ENCODE measurements around the gene CYB561. TPM values are rescaled to one million over a fixed set of nuclear protein-coding genes. Genes with fewer than 3 reads are reported as not detected.

Gene CYB561
- total and polyA plus RNA-seq, 4 donors, result 41.2 to 97.9 (median 45.8) TPM

DNA sequence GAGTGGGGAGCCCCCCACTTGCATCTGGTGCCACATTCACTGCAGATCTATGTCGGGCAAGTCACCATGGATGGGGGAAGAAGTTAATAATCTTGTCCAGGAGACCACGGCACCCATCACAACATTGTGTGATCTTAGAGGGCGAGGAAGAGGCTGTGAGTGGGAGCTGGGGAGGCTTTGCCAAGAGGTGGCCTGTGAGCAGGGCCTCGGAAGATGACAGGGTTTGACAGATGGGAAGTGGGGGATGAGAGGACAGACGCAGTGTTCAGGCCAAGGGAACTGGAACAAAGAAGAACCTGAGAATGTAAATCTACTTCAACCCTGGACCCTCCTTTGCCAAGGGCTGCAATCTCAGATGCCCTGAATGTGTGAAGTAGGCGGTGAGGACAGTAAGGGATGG lies 43.2 kb upstream of the CYB561 start:
- Histone ChIP-seq H3K27me3 (ENCODE audit: control insufficient read depth in 3 of 3, insufficient read depth in 3 of 3, low read length in 2 of 3) (no peaks in the 10 kb centered on the region), H3K9me3 (ENCODE audit: control insufficient read depth in 4 of 4, insufficient read depth in 3 of 4, low read length in 3 of 4) (no peaks in the 10 kb centered on the region), H3K4me3 (no peak overlapping the region), H3K9ac (ENCODE audit: insufficient read depth in 1 of 2, low read length in 2 of 2) (no peak overlapping the region), H3K36me3 (ENCODE audit: control insufficient read depth in 4 of 4, insufficient read depth in 4 of 4, low read length in 4 of 4) (peaks cover 0 to 4% (median 0%) of the 10 kb centered on the region in 4 donors), H3K27ac (ENCODE audit: low read depth in 1 of 2, low read length in 1 of 2) (peak overlapping the region in 1 of 2 donors; percentile 16), H3K4me1 (ENCODE audit: control insufficient read depth in 5 of 5, insufficient read depth in 5 of 5, low read length in 5 of 5) (no peaks in the 10 kb centered on the region)
- 82 to 85% methylated on average over 6 of the region's 6 CpGs for WGBS, 2 donors
- TF ChIP-seq, protein P1, sequence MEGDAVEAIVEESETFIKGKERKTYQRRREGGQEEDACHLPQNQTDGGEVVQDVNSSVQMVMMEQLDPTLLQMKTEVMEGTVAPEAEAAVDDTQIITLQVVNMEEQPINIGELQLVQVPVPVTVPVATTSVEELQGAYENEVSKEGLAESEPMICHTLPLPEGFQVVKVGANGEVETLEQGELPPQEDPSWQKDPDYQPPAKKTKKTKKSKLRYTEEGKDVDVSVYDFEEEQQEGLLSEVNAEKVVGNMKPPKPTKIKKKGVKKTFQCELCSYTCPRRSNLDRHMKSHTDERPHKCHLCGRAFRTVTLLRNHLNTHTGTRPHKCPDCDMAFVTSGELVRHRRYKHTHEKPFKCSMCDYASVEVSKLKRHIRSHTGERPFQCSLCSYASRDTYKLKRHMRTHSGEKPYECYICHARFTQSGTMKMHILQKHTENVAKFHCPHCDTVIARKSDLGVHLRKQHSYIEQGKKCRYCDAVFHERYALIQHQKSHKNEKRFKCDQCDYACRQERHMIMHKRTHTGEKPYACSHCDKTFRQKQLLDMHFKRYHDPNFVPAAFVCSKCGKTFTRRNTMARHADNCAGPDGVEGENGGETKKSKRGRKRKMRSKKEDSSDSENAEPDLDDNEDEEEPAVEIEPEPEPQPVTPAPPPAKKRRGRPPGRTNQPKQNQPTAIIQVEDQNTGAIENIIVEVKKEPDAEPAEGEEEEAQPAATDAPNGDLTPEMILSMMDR (IDR thresholded peaks at IDR 0.05; ENCODE audit: control extremely low read depth, extremely low read depth), result no peak
- no peak for ATAC-seq (ENCODE audit: insufficient read depth, low FRiP score)
- DNase-seq, result no peak

DNA sequence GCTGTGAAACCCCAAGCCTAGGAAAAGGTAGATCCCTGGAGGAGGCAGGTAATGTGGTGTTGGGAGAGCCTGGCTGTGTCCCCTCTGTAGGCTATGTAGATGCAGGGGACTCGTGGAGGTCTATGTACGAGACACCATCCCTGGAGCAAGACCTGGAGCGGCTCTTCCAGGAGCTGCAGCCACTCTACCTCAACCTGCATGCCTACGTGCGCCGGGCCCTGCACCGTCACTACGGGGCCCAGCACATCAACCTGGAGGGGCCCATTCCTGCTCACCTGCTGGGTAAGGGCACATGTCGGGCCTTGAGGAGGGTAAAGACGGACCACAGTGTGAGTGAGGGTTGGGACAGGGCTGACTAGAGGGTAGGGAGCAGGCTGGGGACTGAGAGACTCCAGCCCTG lies 42.7 kb upstream of the CYB561 start:
- no peak for DNase-seq
- H3K4me3 ChIP-seq, result no peak overlapping the region
- H3K9ac ChIP-seq (ENCODE audit: insufficient read depth in 1 of 2, low read length in 2 of 2), result no peak overlapping the region
- peaks cover 0 to 4% (median 0%) of the 10 kb centered on the region in 4 donors for H3K36me3 ChIP-seq (ENCODE audit: control insufficient read depth in 4 of 4, insufficient read depth in 4 of 4, low read length in 4 of 4)
- no peaks in the 10 kb centered on the region for H3K4me1 ChIP-seq (ENCODE audit: control insufficient read depth in 5 of 5, insufficient read depth in 5 of 5, low read length in 5 of 5)
- TF ChIP-seq, protein P1 (IDR thresholded peaks at IDR 0.05; ENCODE audit: control extremely low read depth, extremely low read depth), result no peak
- ATAC-seq (ENCODE audit: insufficient read depth, low FRiP score), result no peak
- no peaks in the 10 kb centered on the region for H3K9me3 ChIP-seq (ENCODE audit: control insufficient read depth in 4 of 4, insufficient read depth in 3 of 4, low read length in 3 of 4)
- H3K27ac ChIP-seq (ENCODE audit: low read depth in 1 of 2, low read length in 1 of 2), result no peak overlapping the region
- H3K27me3 ChIP-seq (ENCODE audit: control insufficient read depth in 3 of 3, insufficient read depth in 3 of 3, low read length in 2 of 3), result no peaks in the 10 kb centered on the region
- 94 to 95% methylated on average over 10 of the region's 10 CpGs for WGBS, 2 donors

DNA sequence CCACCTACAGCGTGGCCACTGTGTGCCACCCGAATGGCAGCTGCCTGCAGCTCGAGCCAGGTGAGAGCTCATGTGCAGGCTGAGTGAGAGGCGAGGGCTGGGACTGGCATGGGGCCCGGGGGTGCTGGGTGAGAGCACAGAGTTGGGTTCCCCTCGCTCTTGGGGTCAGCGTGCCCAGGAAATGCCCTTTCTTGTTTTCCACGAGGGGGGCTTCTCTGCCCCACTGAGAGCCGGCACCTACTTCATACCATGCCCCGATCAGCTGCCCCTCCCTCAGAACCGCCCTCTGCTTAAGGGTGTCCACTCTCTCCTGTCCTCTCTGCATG lies 40.9 kb upstream of the CYB561 start:
- H3K4me1 ChIP-seq (ENCODE audit: control insufficient read depth in 5 of 5, insufficient read depth in 5 of 5, low read length in 5 of 5), result no peaks in the 10 kb centered on the region
- no peaks in the 10 kb centered on the region for H3K9me3 ChIP-seq (ENCODE audit: control insufficient read depth in 4 of 4, insufficient read depth in 3 of 4, low read length in 3 of 4)
- no peaks in the 10 kb centered on the region for H3K27me3 ChIP-seq (ENCODE audit: control insufficient read depth in 3 of 3, insufficient read depth in 3 of 3, low read length in 2 of 3)
- TF ChIP-seq, protein P1 (IDR thresholded peaks at IDR 0.05; ENCODE audit: control extremely low read depth, extremely low read depth), result no peak
- WGBS, 2 donors, result 84 to 90% methylated on average over 11 of the region's 11 CpGs
- H3K4me3 ChIP-seq, result no peak overlapping the region
- no peak overlapping the region for H3K9ac ChIP-seq (ENCODE audit: insufficient read depth in 1 of 2, low read length in 2 of 2)
- no peaks in the 10 kb centered on the region for H3K36me3 ChIP-seq (ENCODE audit: control insufficient read depth in 4 of 4, insufficient read depth in 4 of 4, low read length in 4 of 4)
- DNase-seq (no peak), ATAC-seq (ENCODE audit: insufficient read depth, low FRiP score) (no peak)
- no peak overlapping the region for H3K27ac ChIP-seq (ENCODE audit: low read depth in 1 of 2, low read length in 1 of 2)

DNA sequence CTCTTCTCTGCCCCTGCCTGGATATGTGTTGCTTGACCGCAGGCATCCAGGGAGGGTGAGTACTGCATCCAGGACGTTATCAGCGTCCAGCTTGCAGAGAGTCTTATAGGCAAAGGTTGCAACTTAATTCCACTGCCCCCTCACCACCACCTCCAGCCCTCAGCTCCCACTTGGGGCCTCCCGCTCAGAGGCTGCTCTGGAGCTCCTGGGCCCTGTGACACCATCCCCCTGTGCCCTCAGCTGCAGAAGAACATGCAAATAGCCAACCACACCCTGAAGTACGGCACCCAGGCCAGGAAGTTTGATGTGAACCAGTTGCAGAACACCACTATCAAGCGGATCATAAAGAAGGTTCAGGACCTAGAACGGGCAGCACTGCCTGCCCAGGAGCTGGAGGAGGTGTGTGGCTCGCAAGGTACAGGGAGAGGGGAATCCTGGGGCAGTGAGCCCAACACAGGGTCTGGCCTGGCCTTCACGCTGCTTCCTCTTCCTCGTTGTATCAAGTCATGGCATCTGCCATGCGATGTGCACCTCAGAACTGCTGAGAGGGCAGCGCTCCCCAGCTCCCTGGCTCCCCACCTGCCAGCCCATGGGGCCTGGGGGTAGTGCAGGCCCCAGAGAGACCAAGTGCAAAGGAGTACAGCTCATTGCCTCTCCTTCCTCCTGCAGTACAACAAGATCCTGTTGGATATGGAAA lies 40.4 kb upstream of the CYB561 start:
- no peaks in the 10 kb centered on the region for H3K27me3 ChIP-seq (ENCODE audit: control insufficient read depth in 3 of 3, insufficient read depth in 3 of 3, low read length in 2 of 3)
- H3K9ac ChIP-seq (ENCODE audit: insufficient read depth in 1 of 2, low read length in 2 of 2), result no peak overlapping the region

More for the DNA sequence above, 40.4 kb upstream of the CYB561 start:
- Histone ChIP-seq H3K4me3 (no peak overlapping the region), H3K27ac (ENCODE audit: low read depth in 1 of 2, low read length in 1 of 2) (no peak overlapping the region), H3K4me1 (ENCODE audit: control insufficient read depth in 5 of 5, insufficient read depth in 5 of 5, low read length in 5 of 5) (no peaks in the 10 kb centered on the region), H3K9me3 (ENCODE audit: control insufficient read depth in 4 of 4, insufficient read depth in 3 of 4, low read length in 3 of 4) (no peaks in the 10 kb centered on the region), H3K36me3 (ENCODE audit: control insufficient read depth in 4 of 4, insufficient read depth in 4 of 4, low read length in 4 of 4) (no peaks in the 10 kb centered on the region)
- ATAC-seq (ENCODE audit: insufficient read depth, low FRiP score) (no peak), DNase-seq (no peak)
- TF ChIP-seq, protein P1 (IDR thresholded peaks at IDR 0.05; ENCODE audit: control extremely low read depth, extremely low read depth), result no peak
- 77 to 78% methylated on average over 12 of the region's 12 CpGs for WGBS, 2 donors

All from lung (tissue), 12 donors.